SU-DHL-6 (cell line): ENCODE data around the gene NOS1.

ENCODE experiments used
- H2AFZ ChIP-seq: fragments of 200-600 bp; sonication (generic); 2 replicates; pipeline ENCODE4 v1.6.1; 2014; ENCODE audit warnings: low read depth, mild to moderate bottlenecking, moderate library complexity, mixed read lengths, antibody characterized with exemption, low read length; ENCODE audit not compliant: severe bottlenecking
- H3F3A ChIP-seq: fragments of 200-600 bp; shearing (Covaris generic); 2 replicates; pipeline ENCODE4 v1.6.0; 2016; ENCODE audit warnings: antibody characterized with exemption, mild to moderate bottlenecking; ENCODE audit not compliant: insufficient read depth
- H3K27ac ChIP-seq: fragments of 200-600 bp; sonication (generic); 2 replicates; pipeline ENCODE4 v1.5.1; 2016; ENCODE audit warnings: low read depth, mild to moderate bottlenecking, low read length, moderate library complexity, mixed read lengths
- H3K27me3 ChIP-seq: fragments of 200-600 bp; sonication (generic), shearing (Covaris generic); 2 replicates; pipeline ENCODE4 v1.6.0; 2014; ENCODE audit warnings: mild to moderate bottlenecking, low read length
- H3K36me3 ChIP-seq: fragments of 200-600 bp; sonication (generic); 2 replicates; pipeline ENCODE4 v1.6.1; 2014; ENCODE audit warnings: mild to moderate bottlenecking, low read length, mixed read lengths
- H3K4me2 ChIP-seq: fragments of 300-600, 200-600 bp; shearing (Covaris generic), sonication (generic); 2 replicates; pipeline ENCODE4 v1.6.0; 2014; ENCODE audit warnings: low read length, low read depth, mild to moderate bottlenecking; ENCODE audit not compliant: poor library complexity, severe bottlenecking
- H3K4me3 ChIP-seq: fragments of 200-600 bp; sonication (generic); 2 replicates; pipeline ENCODE4 v1.5.1; 2014; ENCODE audit warnings: antibody characterized with exemption, low read length, mild to moderate bottlenecking, mixed read lengths; ENCODE audit not compliant: insufficient read depth, poor library complexity, severe bottlenecking
- H3K79me2 ChIP-seq: fragments of 200-600 bp; sonication (generic); 2 replicates; pipeline ENCODE4 v1.6.1; 2014; ENCODE audit warnings: mild to moderate bottlenecking, low read length, moderate library complexity; ENCODE audit not compliant: insufficient read depth
- H3K9ac ChIP-seq: fragments of 200-600 bp; sonication (generic); 2 replicates; pipeline ENCODE4 v1.7.0; 2014; ENCODE audit warnings: mild to moderate bottlenecking, low read length
- H3K9me2 ChIP-seq: fragments of 200-600 bp; sonication (generic); replicated peaks from 2 replicates; pipeline ENCODE4 v1.6.1; 2014; ENCODE audit warnings: low read length; ENCODE audit not compliant: insufficient read depth
- H3K9me3 ChIP-seq: fragments of 200-600 bp; sonication (generic); 2 replicates; pipeline ENCODE4 v1.6.1; 2014; ENCODE audit warnings: low read length, mixed read lengths; ENCODE audit not compliant: insufficient read depth
- H4K20me1 ChIP-seq: fragments of 200-600 bp; sonication (generic); 2 replicates; pipeline ENCODE4 v1.6.1; 2014; ENCODE audit warnings: low read depth, mild to moderate bottlenecking, antibody characterized with exemption, low read length, moderate library complexity, mixed read lengths
- CTCF ChIP-seq: fragments of 200-600 bp; sonication (generic); IDR thresholded peaks from one replicate; pipeline ENCODE4 v1.5.1; 2017; ENCODE audit warnings: antibody characterized with exemption, mild to moderate bottlenecking, low read length, moderate library complexity; ENCODE audit not compliant: insufficient read depth, poor library complexity, severe bottlenecking
- EZH2phosphoT487 ChIP-seq: fragments of 200-600 bp; sonication (generic), shearing (Covaris generic); conservative IDR thresholded peaks from 2 replicates; pipeline ENCODE4 v1.6.1; 2018; ENCODE audit warnings: mild to moderate bottlenecking, antibody characterized with exemption, low read length, moderate library complexity, mixed read lengths

NOS1 gene

GRCh38 chr12:117279606-117280005, 81.8 kb downstream of the NOS1 start:
- H2AFZ ChIP-seq, result no peak overlapping the region
- no peak overlapping the region for H3K9ac ChIP-seq
- H3K9me3 ChIP-seq, result no peaks in the 10 kb centered on the region
- no peaks in the 10 kb centered on the region for H3F3A ChIP-seq
- TF ChIP-seq EZH2phosphoT487, result no peak
- TF ChIP-seq CTCF, result no peak
- no peaks in the 10 kb centered on the region for H3K36me3 ChIP-seq
- no peaks in the 10 kb centered on the region for H4K20me1 ChIP-seq
- no peak overlapping the region for H3K4me2 ChIP-seq
- H3K27ac ChIP-seq, result no peak overlapping the region
- H3K79me2 ChIP-seq, result no peaks in the 10 kb centered on the region
- no peak overlapping the region for H3K4me3 ChIP-seq
- no peaks in the 10 kb centered on the region for H3K9me2 ChIP-seq
- no peaks in the 10 kb centered on the region for H3K27me3 ChIP-seq

GRCh38 chr12:117277875-117278274, 83.6 kb downstream of the NOS1 start:
- no peaks in the 10 kb centered on the region for H3F3A ChIP-seq
- no peak overlapping the region for H3K4me3 ChIP-seq
- no peaks in the 10 kb centered on the region for H3K9me2 ChIP-seq
- H4K20me1 ChIP-seq, result no peaks in the 10 kb centered on the region
- no peak overlapping the region for H2AFZ ChIP-seq
- H3K9me3 ChIP-seq, result no peaks in the 10 kb centered on the region
- H3K79me2 ChIP-seq, result no peaks in the 10 kb centered on the region
- H3K4me2 ChIP-seq, result no peak overlapping the region
- no peak overlapping the region for H3K27ac ChIP-seq
- no peaks in the 10 kb centered on the region for H3K36me3 ChIP-seq
- no peaks in the 10 kb centered on the region for H3K27me3 ChIP-seq
- no peak for TF ChIP-seq CTCF
- no peak for TF ChIP-seq EZH2phosphoT487
- H3K9ac ChIP-seq, result no peak overlapping the region

- TF ChIP-seq CTCF, result no peak
- no peak for TF ChIP-seq EZH2phosphoT487
- Histone ChIP-seq H3K27me3 (no peaks in the 10 kb centered on the region), H3K79me2 (no peaks in the 10 kb centered on the region), H3K4me3 (no peak overlapping the region), H3K9me3 (no peaks in the 10 kb centered on the region), H3K27ac (no peak overlapping the region), H3K4me2 (no peak overlapping the region), H3K9me2 (no peaks in the 10 kb centered on the region), H4K20me1 (no peaks in the 10 kb centered on the region), H3K36me3 (no peaks in the 10 kb centered on the region), H2AFZ (no peak overlapping the region), H3F3A (no peaks in the 10 kb centered on the region), H3K9ac (no peak overlapping the region)
These were observed 88.3 kb downstream of the NOS1 start for GRCh38 chr12:117273091-117273490.
